Epithelial cell of proximal tubule (primary cell): ENCODE measurements around the gene AKNAD1. TPM values are rescaled to one million over a fixed set of nuclear protein-coding genes. Genes with fewer than 3 reads are reported as not detected.
A peak's percentile ranks its signal among the peaks of the same experiment; 100 is the strongest.
"Not testable (repeated sequence)": the region's sequence is repeated elsewhere in the genome, so short reads cannot be mapped to it uniquely, and the experiment has no call there.

Source experiments
- DNase-seq: peaks from one replicate; pipeline ENCODE4 v3.0.0-alpha.2; 2011; ENCODE audit warnings: low read depth
- H3K4me3 ChIP-seq: 2 replicates; pipeline ENCODE4 v1.5.1; 2011; ENCODE audit warnings: low read depth, mild to moderate bottlenecking, low read length
- total RNA-seq: library from RNA; depleted of rRNA; stranded (reverse); fragments of >200 nt; gene quantifications from 2 replicates; pipeline ENCODE4 v1.2.3, GENCODE V29; 2015
- TF ChIP-seq, protein P1 (sequence below): conservative IDR thresholded peaks from 2 replicates; pipeline ENCODE4 v1.5.1; 2012; ENCODE audit warnings: low read depth, mild to moderate bottlenecking, low read length

AKNAD1 gene
- total RNA-seq, 1 donor from 2014 or later: not detected

DNA sequence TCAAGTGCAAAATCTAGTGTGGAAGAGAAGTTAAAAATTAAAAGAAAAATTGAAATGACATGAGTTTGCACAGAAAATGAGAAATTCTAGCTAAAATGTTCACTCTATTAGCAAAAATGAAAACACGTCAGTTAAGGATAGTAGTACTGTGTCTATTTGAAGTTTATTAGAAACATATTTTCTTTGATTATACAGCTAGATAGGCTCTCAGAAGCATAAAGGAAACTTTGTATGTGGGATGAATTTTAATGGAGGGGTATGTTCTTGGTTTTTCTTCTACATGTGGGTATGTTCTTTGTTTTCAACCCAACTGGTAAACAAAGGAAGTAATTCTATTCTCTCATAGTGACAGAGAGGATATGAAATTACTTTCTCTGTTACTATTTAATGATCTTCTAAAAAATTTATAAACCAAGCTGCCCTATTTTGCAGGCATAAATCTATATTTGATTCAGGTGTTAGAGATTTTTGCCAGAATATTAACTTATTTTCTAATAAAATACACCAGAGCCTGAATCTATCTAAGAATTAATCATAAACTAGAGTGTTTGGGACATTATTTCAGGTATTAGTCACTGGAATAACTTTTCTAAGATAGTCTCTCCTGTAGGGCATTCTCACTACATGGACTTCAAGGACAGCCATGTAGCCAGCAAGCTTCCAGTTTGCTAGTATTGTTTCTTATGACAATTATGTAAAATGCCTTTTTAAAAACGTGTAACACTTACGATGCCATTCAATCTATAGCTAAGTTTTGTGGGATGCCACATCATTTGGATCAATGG lies 35.7 kb upstream of the AKNAD1 start:
- TF ChIP-seq, protein P1, sequence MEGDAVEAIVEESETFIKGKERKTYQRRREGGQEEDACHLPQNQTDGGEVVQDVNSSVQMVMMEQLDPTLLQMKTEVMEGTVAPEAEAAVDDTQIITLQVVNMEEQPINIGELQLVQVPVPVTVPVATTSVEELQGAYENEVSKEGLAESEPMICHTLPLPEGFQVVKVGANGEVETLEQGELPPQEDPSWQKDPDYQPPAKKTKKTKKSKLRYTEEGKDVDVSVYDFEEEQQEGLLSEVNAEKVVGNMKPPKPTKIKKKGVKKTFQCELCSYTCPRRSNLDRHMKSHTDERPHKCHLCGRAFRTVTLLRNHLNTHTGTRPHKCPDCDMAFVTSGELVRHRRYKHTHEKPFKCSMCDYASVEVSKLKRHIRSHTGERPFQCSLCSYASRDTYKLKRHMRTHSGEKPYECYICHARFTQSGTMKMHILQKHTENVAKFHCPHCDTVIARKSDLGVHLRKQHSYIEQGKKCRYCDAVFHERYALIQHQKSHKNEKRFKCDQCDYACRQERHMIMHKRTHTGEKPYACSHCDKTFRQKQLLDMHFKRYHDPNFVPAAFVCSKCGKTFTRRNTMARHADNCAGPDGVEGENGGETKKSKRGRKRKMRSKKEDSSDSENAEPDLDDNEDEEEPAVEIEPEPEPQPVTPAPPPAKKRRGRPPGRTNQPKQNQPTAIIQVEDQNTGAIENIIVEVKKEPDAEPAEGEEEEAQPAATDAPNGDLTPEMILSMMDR: no peak
- DNase-seq: no peak
- peak overlapping the region; percentile 23 for H3K4me3 ChIP-seq

DNA sequence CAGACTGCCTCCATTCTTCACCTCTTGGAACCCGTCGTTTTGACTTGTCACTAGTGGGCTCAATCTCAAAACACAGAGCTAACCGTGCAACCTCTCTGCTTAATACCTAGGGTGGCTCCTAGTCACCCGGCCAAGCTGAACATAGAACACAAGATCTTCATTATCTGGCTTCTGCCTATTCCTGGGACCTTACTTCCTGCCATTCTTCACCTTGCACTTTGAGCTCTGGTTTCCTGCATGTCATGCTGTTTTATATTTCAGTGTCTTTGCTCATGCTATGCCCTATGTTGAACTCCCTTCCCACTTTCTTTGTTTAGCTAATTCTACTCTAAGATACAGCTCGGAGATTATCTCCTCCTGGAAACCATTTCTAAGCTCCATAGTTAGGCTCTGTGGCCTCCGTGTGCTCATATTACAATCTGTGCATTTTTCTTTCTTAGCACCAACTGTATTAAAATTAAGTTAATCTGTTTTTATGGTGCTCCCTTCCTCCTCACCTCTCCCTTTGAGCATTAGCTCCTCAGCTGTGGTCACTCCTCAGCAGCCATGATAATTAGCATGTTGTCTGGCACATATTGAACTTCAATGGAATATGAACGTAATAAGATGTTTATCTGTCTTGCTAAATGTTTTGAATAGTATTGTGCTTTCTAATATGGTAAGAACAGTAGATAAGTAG lies 33.0 kb upstream of the AKNAD1 start:
- H3K4me3 ChIP-seq: no peak overlapping the region
- no peak for DNase-seq
- TF ChIP-seq, protein P1: no peak

DNA sequence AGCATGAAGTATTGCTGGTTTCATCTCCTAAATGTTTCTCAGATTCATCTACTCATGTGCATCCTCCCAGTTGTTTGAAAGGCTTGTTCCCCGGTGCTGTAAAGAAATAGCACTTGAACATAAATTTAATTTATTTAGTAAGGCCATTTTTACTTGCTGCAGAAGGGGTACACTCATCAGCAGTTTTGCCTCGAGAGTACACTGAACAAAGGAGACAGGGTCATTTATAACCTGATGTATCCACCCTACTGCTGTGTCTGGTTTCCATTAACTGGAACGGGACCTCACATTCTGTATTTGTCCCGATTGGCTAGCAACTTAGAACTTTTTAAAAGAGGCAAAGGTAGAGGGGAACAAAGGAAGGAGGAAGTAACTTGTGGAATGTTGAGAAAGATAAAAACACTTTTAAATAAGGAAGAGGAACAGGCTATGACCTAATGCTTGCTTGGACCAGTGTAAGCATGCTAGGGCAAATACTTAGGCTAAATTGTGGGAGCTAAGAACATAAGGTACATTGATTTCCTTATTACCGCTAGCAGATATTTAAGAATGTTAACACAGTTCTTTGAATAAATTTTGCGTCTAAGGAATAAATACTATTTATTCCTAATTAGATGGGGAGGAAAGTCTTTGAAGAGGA lies 32.2 kb upstream of the AKNAD1 start:
- not testable (repeated sequence) for H3K4me3 ChIP-seq, DNase-seq

DNA sequence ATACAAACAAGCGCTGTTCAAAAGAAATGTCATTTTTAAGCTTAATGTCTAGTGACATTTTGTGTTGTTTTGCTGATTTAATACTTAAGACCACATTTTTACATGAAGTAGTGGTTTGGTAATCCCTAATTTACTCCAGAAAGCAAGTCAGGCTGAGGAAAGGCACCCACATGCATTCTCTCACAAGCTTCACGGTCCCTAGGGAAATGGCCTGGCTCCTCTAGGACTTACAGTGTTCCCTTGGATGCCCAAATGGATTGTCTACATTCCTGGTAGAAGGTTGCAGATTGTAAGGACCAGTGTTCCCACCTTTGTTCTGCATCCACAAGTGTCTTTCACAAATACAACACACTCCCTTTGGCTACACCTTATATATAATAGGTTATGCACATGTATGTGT lies 29.4 kb upstream of the AKNAD1 start:
- no peak overlapping the region for H3K4me3 ChIP-seq
- DNase-seq: no peak
- TF ChIP-seq, protein P1: no peak

DNA sequence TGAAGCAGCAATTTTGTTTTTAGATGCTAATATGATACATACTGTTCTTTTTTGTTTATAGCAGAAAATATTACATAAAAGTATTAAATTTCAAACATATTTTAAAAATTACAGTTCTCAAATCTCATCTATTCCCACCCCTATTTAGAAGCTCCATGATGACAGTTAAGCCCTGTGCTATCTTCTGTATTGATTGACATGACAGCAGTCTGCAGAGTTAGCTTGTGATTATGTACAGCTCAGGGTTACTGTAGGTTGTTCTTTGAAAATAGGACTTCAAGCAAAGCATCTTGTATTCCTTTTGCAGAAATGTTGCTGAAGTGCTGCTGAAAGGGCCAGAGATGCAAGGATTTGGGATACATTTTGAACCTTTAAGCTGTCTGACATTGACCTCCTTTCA lies 28.1 kb upstream of the AKNAD1 start:
- no peak for DNase-seq
- TF ChIP-seq, protein P1: no peak
- no peak overlapping the region for H3K4me3 ChIP-seq

DNA sequence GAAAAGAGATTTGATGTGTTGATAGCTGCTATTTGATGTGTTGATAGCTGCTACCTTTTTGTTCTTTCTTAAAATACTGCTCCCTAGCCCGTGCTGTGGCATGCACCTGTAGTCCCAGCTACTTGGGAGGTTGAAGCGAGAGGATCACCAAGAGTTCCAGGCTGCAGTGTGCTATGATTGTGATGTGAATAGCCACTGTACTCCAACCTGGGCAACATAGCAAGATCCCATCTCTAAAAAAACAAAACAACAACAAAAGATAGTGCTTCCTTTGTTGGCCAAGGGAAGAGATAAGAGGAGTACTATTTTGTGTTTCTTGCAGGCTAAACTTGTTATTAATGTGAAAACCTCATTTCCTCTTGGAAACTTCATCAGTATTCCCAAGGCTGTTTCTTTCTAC lies 25.9 kb upstream of the AKNAD1 start:
- DNase-seq: no peak
- TF ChIP-seq, protein P1: no peak
- H3K4me3 ChIP-seq: no peak overlapping the region

DNA sequence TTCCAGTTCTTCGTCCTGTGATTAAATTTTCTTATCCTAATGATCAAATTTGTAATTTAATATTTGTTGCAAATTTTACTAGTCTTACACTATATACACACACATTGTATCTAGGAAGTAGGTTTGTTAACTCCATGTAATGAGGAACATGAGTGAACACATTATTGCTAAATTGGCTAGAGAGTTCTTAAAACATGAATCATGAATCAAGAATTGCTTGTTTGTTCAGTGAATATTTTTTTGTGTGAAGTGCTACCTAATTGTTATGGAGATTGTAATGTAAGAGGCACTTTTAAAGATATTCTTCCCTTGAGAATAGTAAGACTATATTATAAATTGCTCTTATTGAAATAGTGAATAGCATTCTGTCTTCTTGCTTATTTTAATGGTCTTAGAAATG lies 24.5 kb upstream of the AKNAD1 start:
- no peak overlapping the region for H3K4me3 ChIP-seq
- no peak for DNase-seq
- TF ChIP-seq, protein P1: no peak
